GM12891 (cell line): ENCODE data around the gene KIF6.
"Not testable (repeated sequence)": the region's sequence is repeated elsewhere in the genome, so short reads cannot be mapped to it uniquely, and the experiment has no call there.

Experiments
- DNase-seq: peaks from one replicate; pipeline ENCODE4 v3.0.0; 2011; ENCODE audit warnings: low spot score; ENCODE audit not compliant: insufficient read length
- FAIRE-seq: peaks from 2 replicates; lab custom pipeline; 2011; peaks lifted over from hg19 to GRCh38; lab: Jason Lieb, UNC
- PAX5 ChIP-seq: IDR thresholded peaks from 2 replicates; pipeline ENCODE4 v1.6.1; 2011; ENCODE audit warnings: low read length, moderate library complexity, mild to moderate bottlenecking; ENCODE audit not compliant: insufficient read depth, severe bottlenecking
- POLR2A ChIP-seq: IDR thresholded peaks from 2 replicates; pipeline ENCODE4 v1.6.1; 2011; ENCODE audit warnings: low read depth, low read length, control low read depth
- POLR2AphosphoS5 ChIP-seq: IDR thresholded peaks from 2 replicates; pipeline ENCODE4 v1.6.1; 2011; ENCODE audit warnings: low read depth, low read length, control low read depth
- POU2F2 ChIP-seq: IDR thresholded peaks from 2 replicates; pipeline ENCODE4 v1.6.1; 2011; ENCODE audit warnings: low read depth, mild to moderate bottlenecking, control low read depth, low read length, moderate library complexity
- SPI1 ChIP-seq: IDR thresholded peaks from 2 replicates; pipeline ENCODE4 v1.6.1; 2011; ENCODE audit warnings: low read depth, low read length, control low read depth
- TAF1 ChIP-seq: IDR thresholded peaks from 2 replicates; pipeline ENCODE4 v1.6.1; 2011; ENCODE audit warnings: low read depth, low read length, control low read depth

KIF6 gene

DNA sequence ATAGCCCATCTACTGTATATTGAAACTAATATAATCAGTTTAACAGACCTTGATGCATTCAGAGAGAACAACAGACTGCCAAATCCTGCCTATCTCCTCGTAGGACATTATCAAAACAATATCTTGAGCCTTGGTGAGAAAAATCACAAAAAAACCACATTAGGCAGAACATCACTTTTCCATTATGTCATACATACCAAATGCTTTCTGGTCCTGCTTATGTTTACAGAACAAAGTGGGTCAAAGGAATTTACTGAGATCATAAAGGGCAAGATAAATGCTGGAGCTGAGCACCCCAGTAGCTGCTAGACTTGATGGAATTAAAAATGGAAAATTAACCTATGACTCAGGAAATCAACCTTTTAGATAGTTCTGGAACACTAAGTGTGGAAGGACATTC lies 207.5 kb downstream of the KIF6 start:
- FAIRE-seq (no peak), DNase-seq (no peak)
- no peak for TF ChIP-seq PAX5
- TF ChIP-seq POLR2AphosphoS5, result no peak
- no peak for TF ChIP-seq POU2F2
- no peak for TF ChIP-seq TAF1
- no peak for TF ChIP-seq POLR2A
- no peak for TF ChIP-seq SPI1

DNA sequence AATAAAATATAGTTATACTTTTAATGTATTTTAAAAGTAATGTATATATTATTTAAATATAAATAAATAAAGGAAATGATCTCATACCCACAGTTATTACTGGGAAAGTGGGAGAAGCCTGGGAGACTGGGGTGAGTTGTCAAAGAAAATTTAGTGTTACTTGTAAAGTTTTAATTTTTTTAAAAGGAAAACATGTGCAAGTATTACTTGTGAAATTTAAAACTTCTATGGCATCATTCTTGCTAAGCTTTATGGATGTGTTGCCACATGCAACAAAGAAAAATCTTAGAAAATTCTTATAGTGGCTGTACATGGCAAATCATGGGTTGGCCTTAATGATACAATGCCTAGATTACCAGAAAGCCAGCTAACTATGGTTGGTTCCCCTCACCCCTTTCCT lies 208.7 kb downstream of the KIF6 start:
- DNase-seq (no peak), FAIRE-seq (no peak)
- TF ChIP-seq POLR2AphosphoS5, result no peak

DNA sequence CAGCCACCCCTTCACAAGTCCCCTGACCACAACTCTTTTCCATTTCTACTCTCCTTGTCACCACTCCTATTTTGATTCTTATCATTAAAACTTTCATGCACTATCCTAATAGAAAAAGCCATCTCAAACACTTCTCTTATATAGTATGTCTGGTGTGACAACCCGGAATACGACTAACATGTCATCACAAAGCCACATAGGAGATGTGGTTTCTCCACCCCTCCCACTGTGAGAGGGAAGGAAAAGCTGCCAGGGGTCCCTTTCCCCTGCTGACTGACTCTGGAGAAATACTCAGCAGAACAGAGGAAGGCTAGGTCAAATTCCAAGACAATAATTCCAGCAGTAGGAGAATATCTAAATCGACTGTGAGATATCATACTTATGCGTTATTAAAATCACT lies 209.7 kb downstream of the KIF6 start:
- FAIRE-seq (no peak), DNase-seq (no peak)
- no peak for TF ChIP-seq POLR2AphosphoS5
- no peak for TF ChIP-seq POU2F2

DNA sequence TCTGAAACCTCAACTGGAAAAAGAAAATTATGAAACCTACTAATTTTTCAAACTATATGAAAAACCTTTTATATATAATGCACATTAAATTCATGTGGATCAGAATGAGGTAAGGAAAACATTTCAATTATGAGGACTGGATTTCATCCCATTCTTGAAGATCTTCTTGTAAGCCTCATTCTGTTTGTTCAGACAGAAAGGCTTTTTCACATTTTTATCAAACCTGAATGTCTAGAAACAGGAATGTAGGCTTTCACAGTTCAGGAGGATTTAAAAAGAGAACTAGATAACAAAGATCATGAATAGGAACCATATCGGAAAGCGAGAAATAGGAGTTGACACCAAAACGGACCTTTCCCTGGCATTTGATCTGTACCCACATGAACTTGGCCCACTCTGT lies 210.2 kb downstream of the KIF6 start:
- no peak for DNase-seq
- no peak for FAIRE-seq
- no peak for TF ChIP-seq SPI1

DNA sequence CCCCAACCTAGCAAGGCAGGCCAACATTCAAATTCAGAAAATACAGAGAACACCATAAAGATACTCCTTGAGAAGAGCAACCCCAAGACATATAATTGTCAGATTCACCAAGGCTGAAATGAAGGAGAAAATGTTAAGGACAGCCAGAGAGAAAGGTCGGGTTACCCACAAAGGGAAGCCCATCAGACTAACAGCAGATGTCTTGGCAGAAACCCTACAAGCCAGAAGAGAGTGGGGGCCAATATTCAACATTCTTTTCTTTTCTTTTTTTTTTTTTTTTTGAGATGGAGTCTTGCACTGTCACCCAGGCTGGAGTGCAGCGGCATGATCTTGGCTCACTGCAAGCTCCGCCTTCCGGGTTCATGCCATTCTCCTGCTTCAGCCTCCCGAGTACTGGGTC lies 215.4 kb downstream of the KIF6 start:
- not testable (repeated sequence) for FAIRE-seq, DNase-seq

DNA sequence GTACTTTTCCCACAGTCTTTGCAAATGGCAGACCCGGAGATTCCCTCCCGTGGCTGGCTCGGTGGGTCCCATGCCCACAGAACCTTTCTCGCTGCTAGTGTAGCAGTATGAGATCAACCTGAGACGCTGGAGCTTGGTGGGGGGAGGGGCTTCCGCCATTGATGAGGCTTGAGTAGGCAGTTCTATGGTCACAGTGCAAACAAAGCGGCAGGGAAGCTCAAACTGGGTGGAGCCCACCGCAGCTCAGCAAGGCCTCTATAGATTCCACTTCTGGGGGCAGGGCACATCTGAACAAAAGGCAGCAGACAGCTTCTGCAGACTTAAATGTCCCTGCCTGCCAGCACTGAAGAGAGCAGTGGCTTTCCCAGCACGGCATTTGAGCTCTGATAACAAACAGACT lies 216.7 kb downstream of the KIF6 start:
- DNase-seq (no peak), FAIRE-seq (no peak)
- TF ChIP-seq POLR2A (no peak), SPI1 (no peak), TAF1 (no peak), POU2F2 (no peak), POLR2AphosphoS5 (no peak), PAX5 (no peak)

DNA sequence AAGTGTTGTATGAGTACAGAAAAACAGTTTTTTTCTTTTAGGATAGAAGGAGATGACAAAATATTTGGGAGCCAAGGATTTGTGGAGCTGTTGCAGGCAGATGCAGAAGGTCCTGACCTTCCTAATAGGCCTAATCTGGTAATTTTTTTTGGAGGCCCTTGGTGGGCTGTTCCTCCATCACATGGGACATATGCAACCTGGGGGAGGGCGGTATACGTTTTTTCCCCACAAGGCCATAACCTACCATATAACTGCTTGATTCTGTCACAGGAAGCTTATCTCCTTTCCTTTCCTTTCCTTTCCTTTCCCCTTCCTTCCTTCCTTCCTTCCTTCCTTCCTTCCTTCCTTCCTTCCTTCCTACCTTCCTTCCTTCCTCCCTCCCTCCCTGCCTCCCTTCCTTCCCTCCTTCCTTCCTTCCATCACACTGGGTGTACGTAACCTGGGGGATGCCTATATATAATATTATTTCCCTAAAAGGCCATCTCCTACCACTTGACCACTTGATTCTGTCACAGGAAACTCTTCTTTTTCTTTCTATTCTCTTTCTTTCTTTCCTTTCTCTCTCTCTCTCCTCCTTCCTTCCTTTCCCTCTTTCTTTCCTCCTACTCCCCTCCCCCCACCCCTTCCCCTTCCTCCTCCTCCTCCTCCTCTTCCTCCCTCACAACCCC lies 217.7 kb downstream of the KIF6 start:
- DNase-seq (no peak), FAIRE-seq (no peak)
- TF ChIP-seq POU2F2, result no peak
- no peak for TF ChIP-seq POLR2A
- TF ChIP-seq PAX5, result no peak
- TF ChIP-seq SPI1, result no peak
- TF ChIP-seq POLR2AphosphoS5, result no peak
- TF ChIP-seq TAF1, result no peak

DNA sequence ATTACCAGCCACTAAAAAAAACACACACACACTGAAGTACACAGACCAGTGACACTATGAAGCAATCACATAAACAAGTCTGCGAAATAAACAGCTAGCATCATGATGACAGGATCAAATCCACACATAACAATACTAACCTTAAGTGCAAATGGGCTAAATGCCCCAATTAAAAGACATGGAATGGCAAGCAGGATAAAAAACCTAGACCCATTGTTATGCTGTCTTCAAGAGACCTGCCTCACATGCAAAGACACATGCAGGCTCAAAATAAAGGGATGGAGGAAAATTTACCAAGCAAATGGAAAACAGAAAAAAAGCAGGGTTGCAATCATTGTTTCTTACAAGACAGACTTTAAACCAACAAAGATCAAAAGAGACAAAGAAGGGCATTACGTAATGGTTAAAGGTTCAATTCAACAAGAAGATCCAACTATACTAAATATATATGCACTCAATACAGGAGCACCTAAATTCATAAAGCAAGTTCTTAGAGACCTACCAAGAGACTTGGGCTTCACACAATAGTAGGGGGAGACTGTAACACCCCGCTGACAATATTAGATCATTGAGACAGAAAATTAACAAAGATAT lies 222.7 kb downstream of the KIF6 start:
- not testable (repeated sequence) for FAIRE-seq, DNase-seq

DNA sequence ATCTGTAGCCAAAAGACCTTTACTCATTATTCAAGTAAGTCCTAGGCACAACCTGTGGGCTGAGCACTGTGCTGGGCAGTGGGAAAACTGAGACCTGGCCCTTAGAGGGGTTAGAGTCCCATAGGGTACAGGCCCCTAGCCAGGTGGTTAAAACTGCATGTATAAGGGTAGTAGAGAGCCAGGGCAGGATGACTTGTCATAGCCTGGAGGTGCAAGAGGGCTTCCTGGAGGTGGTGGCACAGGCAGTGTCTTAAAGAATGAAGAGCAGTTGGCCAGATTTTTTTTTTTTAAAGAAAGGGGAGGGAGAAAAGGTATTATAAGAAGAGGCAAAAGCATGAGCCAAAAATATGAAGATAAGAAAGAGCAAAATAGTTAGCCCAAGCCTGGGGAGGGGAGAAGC lies 226.2 kb downstream of the KIF6 start:
- FAIRE-seq (no peak), DNase-seq (no peak)
- no peak for TF ChIP-seq POLR2AphosphoS5
- TF ChIP-seq PAX5, result no peak
- TF ChIP-seq POU2F2, result no peak
- no peak for TF ChIP-seq POLR2A
- no peak for TF ChIP-seq SPI1
- no peak for TF ChIP-seq TAF1

DNA sequence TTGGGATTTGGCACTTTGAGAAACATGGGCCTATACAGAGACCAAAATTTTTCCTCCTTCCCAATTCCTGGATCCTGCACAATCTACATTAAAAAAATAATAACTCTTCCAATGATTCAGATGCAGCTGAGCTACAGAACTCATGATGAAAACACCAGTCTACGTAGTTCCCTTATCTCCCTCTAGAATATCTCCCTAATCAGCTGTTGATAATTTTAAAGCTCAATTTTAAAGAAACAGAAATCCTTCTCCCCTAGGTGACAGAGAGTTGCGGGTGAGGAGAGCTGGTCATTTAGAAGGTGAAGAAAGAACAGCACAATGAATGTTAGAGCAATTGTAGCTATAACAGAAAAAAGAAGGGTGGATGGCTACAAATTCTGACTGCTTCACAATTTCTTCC lies 227.1 kb downstream of the KIF6 start:
- TF ChIP-seq SPI1, result no peak
- no peak for TF ChIP-seq PAX5
- TF ChIP-seq TAF1, result no peak
- TF ChIP-seq POLR2A, result no peak
- no peak for TF ChIP-seq POLR2AphosphoS5
- no peak for TF ChIP-seq POU2F2

DNA sequence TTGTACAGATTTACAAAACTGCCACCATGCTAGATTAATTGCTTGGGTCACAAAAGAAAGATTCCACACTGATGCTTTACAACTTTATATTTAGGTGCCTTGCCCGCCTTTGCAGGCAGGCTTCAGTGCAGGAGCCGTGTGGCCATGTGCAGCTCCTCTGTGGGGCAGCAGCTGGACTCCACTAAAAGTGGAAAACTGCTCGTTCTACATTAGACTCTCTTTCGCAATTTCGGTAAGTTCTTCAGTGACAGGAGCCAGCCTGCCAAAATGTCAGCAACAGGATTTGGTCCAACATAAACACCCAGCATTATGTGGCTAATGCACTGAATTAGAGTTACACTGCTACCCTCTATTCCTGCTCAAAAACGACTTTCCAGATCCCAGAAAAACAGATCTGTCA lies 228.3 kb downstream of the KIF6 start:
- DNase-seq, result no peak
- FAIRE-seq, result no peak
- TF ChIP-seq PAX5 (no peak), POU2F2 (no peak), POLR2A (no peak), SPI1 (no peak), POLR2AphosphoS5 (no peak)

More for the DNA sequence above, 227.1 kb downstream of the KIF6 start:
- FAIRE-seq (no peak), DNase-seq (no peak)
